ENCODE results near the gene PIGN.

Gene PIGN

GRCh38 chr18:62106271-62106670 is 80.6 kb downstream of the PIGN start:
- DNase-seq: no peak

DNA sequence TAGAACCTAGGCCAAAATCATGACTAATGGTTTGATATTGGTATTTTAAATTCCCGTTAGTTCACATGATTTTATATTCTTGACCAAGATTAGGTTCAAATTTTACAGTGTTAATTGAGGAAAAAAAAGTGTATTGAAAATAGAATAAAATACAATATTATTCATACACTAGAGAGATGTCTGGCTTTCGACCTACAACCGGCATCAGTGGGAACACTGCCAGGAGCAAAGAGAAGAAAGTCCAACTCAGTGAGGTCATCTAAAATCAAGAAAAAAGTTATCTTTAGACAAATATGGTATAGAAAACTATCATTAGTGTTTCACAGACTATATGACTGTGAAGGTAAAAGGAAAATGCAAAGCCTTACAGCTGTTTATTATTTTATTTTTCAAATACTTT is 81.5 kb downstream of the PIGN start:
- DNase-seq: no peak

- DNase-seq: no peak
These were observed 84.6 kb downstream of the PIGN start for GRCh38 chr18:62102221-62102620.

- no peak for DNase-seq
These were observed 85.5 kb downstream of the PIGN start for GRCh38 chr18:62101321-62101721.

DNA sequence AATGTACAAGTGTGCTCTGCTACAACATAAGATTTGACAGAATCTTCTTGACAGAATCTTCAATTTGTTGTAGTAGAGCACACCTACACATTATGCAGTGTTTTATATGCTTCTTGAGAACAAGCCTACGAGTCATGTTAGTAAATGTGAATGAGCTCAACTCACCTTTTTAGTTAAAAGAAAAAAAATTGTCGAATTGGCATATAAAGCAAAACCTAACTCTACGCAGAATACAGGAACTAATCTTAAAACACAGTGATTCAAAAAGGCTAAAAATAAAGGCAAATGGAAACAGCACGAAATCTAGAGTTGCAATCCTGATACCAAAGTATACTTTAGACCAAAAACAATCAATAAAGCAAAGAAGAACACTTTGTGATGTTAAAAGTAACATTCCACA is 87.9 kb downstream of the PIGN start:
- no peak for DNase-seq

- no peak for DNase-seq
These were observed 89.2 kb downstream of the PIGN start for GRCh38 chr18:62097698-62098097.

DNA sequence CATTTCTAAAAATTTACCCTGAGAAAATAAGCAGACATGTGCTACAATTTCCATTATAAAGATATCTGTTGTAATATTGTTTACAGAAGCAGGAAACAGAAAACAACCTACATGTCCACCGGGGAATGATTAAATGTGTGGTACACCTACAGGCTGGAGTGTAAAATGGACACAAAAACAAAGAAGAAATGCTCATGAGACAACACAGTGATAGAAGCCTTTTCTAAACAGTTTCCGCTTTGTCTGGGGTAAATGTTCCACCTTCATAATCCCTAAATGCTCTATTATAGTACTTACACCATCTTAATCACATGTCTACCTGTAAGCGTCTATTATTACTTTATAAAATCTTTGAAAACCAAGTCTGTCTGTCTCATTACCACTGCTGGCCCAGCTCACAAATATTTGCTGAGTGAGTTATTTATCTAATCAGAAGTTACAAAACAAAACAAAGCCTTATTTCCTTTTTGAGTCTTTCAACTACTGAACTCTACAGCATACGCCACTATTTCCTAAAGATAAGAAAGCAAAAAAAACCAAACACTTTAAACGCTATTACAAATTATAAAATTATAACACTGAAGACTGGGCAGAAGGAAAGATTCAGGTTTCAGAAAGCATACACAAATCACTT is 95.3 kb downstream of the PIGN start:
- DNase-seq: no peak

GRCh38 chr18:62089174-62089573 is 97.7 kb downstream of the PIGN start:
- no peak for DNase-seq

- DNase-seq: no peak
These were observed 98.7 kb downstream of the PIGN start for GRCh38 chr18:62088156-62088555.

DNA sequence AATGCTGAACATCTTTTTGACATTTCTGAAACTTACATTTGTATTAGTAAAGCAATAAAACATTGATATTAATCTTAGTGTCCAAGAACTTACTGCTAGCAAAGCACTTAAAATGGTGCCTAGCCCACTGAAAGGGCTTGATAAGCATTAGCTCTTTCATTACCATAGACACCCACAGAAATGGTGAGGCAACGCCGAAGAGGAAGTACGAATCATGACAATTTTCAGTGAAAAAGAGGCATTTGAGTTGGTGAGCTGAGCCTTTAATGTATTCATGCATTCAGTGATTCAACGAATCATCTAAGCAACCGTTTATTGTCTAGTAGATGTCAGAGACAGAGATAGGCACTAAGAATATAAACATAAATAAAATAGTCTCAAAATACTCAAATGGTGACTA is 101.1 kb downstream of the PIGN start:
- no peak for DNase-seq

DNA sequence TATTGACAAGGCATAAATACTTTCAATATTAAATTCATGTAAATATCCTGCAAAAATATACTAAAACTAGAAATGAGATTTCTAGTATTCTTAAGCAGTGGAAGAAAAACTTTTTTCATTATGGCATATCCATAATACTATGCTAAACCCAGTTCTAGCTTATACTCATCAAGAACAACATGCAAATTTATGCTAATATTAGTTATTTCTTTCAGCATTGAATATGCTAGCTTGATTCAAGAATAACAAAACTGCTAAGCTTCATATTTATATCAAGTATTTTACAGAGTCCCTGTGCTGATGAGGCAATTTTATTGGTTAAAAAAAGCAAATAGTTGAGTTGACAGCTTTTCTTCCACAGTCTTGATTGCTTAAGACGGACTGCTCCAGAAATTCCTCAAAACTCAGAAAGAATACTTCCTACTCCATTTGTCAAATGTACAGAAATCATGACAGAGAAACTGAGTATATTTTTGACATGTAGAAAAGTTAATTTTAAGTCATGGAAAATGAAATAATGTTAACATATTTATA is 105.0 kb downstream of the PIGN start:
- DNase-seq: no peak

DNA sequence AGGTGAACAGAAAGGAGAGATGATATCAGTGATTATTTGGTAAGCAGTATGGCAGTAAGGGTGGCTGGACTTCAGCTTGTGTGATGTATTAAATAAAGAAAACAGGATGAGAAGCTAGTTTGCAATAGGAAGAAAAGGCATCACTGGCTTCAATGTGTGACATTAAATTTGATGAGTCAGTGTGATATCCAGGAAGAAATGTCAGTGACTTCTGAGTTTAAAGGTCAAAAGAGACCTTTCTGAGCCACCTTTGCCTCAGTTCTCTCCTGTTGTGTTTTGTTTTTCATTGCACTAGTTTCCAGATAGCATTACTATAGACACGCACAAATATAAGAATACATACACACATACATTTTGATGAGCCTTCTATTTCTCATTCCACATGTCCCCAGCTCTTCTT is 105.6 kb downstream of the PIGN start:
- no peak for DNase-seq

DNA sequence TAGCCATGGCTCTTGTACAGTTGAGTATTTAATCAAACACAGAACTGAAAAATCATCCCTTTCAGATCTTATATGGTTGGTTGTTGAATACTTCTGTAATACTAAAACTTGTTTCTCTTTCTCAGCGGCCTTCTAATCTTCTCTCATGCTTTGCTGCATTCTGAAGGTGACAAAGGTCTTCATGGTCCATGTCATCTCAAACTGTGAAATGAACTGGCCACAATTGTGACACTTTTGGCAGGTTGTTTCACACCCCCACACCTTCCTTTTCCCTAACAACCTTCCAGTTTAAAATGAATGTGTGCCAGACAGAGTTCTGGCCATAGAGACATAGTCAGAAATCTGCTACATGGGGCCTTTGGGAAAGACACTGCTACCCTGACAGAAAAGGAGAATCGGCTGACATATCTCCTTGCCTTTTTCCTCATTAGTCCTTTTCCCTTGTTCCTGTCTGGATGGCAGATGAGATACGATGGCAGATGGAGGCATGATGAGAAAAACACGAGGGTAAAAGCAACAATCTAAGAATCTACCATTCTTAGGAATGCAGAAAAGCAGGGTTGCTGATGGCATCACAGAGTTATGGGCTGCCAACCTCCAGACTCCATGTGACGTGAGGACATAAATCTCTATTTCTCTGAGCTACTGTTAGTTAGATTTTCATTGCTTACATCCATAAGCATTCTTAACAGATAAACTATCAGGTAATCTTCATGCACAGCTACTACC is 106.5 kb downstream of the PIGN start:
- DNase-seq: no peak

- no peak for DNase-seq
These were observed 113.2 kb downstream of the PIGN start for GRCh38 chr18:62073461-62074281.

GRCh38 chr18:62072370-62072769 is 114.5 kb downstream of the PIGN start:
- DNase-seq: no peak

- no peak for DNase-seq
These were observed 115.8 kb downstream of the PIGN start for GRCh38 chr18:62071071-62071470.

DNA sequence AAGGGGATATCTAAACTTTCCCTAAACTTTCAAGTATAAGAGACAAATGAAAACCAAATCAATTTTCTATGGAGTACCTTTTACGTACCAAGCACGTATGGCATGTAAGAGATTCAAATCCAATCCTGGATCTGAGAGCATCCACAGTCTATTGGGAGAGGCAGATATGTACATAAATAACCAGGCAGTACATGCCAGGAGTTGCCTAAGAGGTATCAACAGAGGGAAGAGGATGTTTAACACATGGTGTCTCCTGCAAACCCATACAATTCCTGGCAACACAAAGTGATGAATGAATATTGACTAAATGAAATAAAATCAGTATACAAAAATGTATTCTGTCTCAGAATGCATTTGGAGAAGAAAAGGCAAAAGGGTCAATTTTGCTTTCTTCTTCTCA is 116.6 kb downstream of the PIGN start:
- no peak for DNase-seq

DNA sequence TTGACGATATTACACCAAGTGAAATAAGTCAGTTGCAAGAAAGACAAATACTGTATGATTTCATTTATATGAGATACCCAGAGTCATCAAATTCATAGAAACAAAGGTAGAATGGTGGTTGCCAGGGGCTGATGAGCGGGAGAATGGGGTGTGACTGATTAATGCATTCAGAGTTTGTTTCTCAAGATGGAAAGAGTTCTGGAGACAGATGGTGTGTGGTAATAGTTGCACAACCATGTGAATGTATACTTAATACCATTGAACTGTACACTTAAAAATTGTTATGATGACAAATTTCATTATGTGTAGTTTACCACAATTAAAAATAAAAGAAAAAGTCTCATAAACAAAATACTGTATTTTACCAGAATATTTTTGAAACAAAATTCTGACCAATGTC is 117.3 kb downstream of the PIGN start:
- DNase-seq: no peak

DNA sequence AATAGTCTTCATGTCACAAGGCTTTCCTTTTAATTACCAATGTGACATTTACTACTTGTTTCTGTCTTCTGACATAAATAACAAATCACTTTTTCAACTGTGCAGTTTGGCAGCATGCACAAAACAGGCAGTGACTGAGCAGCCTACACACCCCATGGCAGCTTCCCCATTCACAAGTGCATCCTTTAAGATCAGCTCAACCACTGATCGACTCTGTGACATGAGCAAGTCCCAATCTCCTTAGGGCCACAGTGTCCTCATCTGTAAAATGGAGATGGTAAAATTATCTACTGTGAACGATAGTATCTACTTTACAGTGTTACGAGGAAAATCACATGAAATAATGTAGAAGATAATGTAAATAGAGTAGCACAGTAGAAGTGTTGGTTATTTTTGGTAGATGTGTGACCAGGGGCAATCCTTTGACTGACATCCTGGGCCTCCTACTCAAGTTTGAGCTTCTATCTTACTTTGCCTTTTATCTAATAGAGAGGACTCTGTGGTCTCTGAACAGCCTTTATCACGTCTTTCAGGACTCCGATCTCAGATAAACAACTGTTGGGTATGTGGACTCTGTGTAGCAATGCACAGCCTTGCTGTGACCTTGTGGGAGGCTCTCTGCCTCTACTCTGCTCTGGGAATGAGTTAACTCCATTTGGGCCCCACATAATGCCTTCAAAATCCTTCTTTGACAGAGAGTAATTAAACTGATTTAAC is 120.6 kb downstream of the PIGN start:
- no peak for DNase-seq

- no peak for DNase-seq
These were observed 122.5 kb downstream of the PIGN start for GRCh38 chr18:62064361-62064760.

DNA sequence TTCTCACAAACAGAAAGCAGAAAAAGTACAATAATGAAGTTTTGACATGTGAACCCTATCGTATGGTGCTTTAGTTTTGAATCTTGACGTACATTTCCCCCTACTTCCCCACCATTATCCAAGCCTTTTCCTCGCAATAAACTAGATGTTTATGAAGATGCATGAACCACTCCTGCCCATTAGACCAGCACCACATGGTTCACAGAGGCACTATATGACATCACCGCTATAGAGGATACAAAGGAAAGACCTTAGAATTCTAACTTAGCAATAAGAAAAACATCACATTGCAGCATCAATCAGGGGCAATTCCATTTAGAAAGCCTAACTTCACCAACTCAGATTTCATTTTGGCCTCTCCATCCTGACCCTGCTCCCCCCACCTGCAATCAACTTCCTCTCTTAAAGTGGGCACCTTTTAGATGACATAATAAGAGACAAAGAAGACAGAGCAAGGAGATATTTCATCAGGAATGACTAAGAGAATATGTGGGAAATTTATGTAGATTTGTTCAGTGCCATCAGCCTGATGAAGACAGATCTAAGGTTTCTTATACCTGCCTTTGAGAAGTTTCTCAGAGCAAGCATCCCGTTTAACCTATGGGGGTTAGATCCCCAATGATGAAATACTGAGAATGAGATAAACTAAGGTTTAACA is 124.9 kb downstream of the PIGN start:
- no peak for DNase-seq

DNA sequence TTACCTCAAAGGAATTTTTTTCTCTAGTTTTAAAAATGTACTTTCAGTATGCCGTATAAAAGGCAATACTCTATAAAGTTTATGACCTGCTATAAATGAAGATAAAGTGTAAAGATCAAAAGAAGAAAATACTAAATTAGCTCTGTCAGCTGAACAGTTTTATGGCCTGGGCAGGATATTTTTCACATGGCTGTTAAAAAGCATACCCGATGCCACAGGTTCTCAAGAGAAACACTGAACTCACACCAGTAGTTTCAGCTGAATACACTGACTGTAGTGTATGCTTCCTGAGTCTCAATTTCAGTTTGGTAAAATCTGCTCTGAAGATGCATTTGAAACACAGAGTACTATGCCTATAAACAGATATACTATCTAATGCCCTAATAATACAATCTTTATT is 126.0 kb downstream of the PIGN start:
- DNase-seq: no peak
